Lower leg skin (tissue), 3 donors: ENCODE data around the gene STXBP5L.

Experiments used
- CTCF ChIP-seq, 3 donors: fragments of 450-650 bp; IDR thresholded peaks; one replicate each; pipeline ENCODE4 v1.5.1; 2016; ENCODE audit warnings: antibody characterized with exemption in 3 of 3, mild to moderate bottlenecking in 3 of 3, moderate library complexity in 2 of 3
- POLR2A ChIP-seq, 2 donors: fragments of 450-650 bp; IDR thresholded peaks; one replicate each; pipeline ENCODE4 v1.6.1; 2016 to 2017; ENCODE audit warnings: antibody characterized with exemption in 2 of 2, mild to moderate bottlenecking in 1 of 2, moderate library complexity in 1 of 2

GRCh38 chr3:121252676-121253075 lies 344.7 kb downstream of the STXBP5L start:
- TF ChIP-seq CTCF (IDR thresholded peaks at IDR 0.05) (no peak), POLR2A (IDR thresholded peaks at IDR 0.05) (no peak)
